ENCODE results near the gene OTULIN. TPM values are rescaled to one million over a fixed set of nuclear protein-coding genes. Genes with fewer than 3 reads are reported as not detected.

Gene OTULIN
- total and polyA plus RNA-seq, 2 of the 8 experiments (the other 6 are each of a cell fraction or from before 2014, with no cell fraction given) = 5.2 to 34.8 TPM

DNA sequence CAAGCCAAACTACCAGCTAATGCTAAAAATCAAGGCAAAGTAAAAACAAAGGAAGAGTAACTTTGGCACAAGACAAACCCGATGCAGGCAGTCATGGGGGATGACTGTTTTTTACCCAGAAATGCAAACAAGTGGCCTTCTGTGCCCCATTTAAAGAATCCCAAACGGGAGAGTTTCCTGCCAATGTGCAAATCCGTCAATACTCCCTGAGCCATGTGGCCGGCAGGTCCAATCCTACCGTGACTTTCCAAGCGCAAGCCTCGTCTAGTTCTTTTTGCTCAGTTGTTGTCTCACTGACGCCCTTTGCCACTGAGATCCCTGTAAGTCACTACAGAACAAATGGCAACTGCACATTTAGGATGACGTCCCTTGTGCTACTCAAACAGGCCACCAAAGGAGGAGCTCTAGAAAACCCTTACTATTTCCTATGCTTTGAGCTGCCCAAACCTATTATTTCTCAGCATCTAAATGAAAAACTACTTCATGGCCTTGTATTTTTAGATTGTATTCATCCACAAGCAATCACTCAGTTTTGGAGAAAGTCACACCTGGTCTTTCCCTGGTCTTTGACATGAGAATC is 43.4 kb downstream of the OTULIN start:
- Histone ChIP-seq H2BK120ac (replicated peaks; ENCODE audit: low read depth, low read length) (no peak overlapping the region), H3K18ac (ENCODE audit: extremely low read depth, low read length) (no peak overlapping the region), H3K23ac (ENCODE audit: insufficient read length) (no peak overlapping the region), H2AK5ac (ENCODE audit: low read depth, low read length) (no peak overlapping the region), H3K36me3 (ENCODE audit: control insufficient read depth in 2 of 4, insufficient read depth in 4 of 4, low read length in 3 of 4) (peaks cover 0 to 12% (median 3%) of the 10 kb centered on the region in 4 experiments; a peak in 4 of 8 replicates), H3K27ac (ENCODE audit: low read depth, low read length) (no peak overlapping the region), H3K27me3 (replicated peaks in 1 of 4; ENCODE audit: control insufficient read depth in 3 of 4, extremely low read depth in 1 of 4, insufficient read depth in 3 of 4, low read length in 3 of 4) (peaks cover 0 to 1% (median 0%) of the 10 kb centered on the region in 4 experiments; a peak in 1 of 7 replicates), H3K14ac (ENCODE audit: insufficient read length) (no peak overlapping the region), H4K8ac (ENCODE audit: extremely low read depth, insufficient read depth, low read length) (no peak overlapping the region), H2BK12ac (ENCODE audit: low read depth, low read length) (no peak overlapping the region), H3K79me2 (ENCODE audit: control insufficient read depth in 1 of 2, insufficient read depth in 2 of 2, low read length in 2 of 2) (no peaks in the 10 kb centered on the region), H3K4me1 (replicated peaks in 1 of 4; ENCODE audit: control insufficient read depth in 3 of 4, insufficient read depth in 4 of 4, low read length in 3 of 4) (no peaks in the 10 kb centered on the region), H3K79me1 (ENCODE audit: low read depth, low read length) (no peaks in the 10 kb centered on the region; the same call in 1 of the 2 replicates), H3K9ac (replicated peaks in 1 of 4; ENCODE audit: extremely low read depth in 1 of 4, low read depth in 3 of 4, low read length in 3 of 4) (no peak overlapping the region), H2BK15ac (ENCODE audit: low read length) (no peak overlapping the region), H2BK20ac (ENCODE audit: low read length) (no peak overlapping the region), H3K23me2 (ENCODE audit: low read depth, low read length) (no peaks in the 10 kb centered on the region), H3K56ac (replicated peaks; ENCODE audit: insufficient read length, low read depth, low read length) (no peak overlapping the region), H2AFZ (ENCODE audit: low read length) (no peak overlapping the region), H3K9me3 (ENCODE audit: insufficient read depth in 2 of 2, low read depth in 1 of 2, low read length in 1 of 2) (peaks cover 0 to 4% of the 10 kb centered on the region in 2 experiments; a peak in 1 of 4 replicates), H3K4me3 (ENCODE audit: extremely low read depth in 1 of 4, insufficient read depth in 2 of 4, low read depth in 3 of 4, low read length in 4 of 4) (no peak overlapping the region), H4K91ac (replicated peaks; ENCODE audit: insufficient read length, low read length) (no peak overlapping the region), H3K4me2 (ENCODE audit: insufficient read depth in 1 of 2, low read depth in 2 of 2, low read length in 2 of 2) (no peak overlapping the region), H4K5ac (ENCODE audit: insufficient read length, low read depth, low read length) (no peak overlapping the region), H3K4ac (replicated peaks; ENCODE audit: insufficient read length, low read depth, low read length) (no peak overlapping the region), H4K20me1 (replicated peaks in 1 of 2; ENCODE audit: control insufficient read depth in 1 of 2, insufficient read depth in 2 of 2, low read length in 2 of 2) (peaks cover 0 to 2% of the 10 kb centered on the region in 2 experiments), H2BK5ac (ENCODE audit: low read depth, low read length) (no peak overlapping the region)
- TF ChIP-seq POLR2A (IDR thresholded peaks at IDR 0.05; ENCODE audit: control extremely low read depth in 1 of 2, low read depth in 2 of 2, low read length in 2 of 2) (no peak), CEBPB (IDR thresholded peaks at IDR 0.05; ENCODE audit: low read depth, low read length) (no peak), ATF3 (IDR thresholded peaks at IDR 0.05; ENCODE audit: insufficient read depth, low read depth, low read length) (no peak), POLR2AphosphoS5 (IDR thresholded peaks at IDR 0.05; ENCODE audit: low read depth, low read length) (no peak), SUZ12 (IDR thresholded peaks at IDR 0.05; ENCODE audit: low read length) (no peak), RFX5 (IDR thresholded peaks at IDR 0.05; ENCODE audit: borderline replicate concordance, low read depth, low read length) (no peak), JUN (IDR thresholded peaks at IDR 0.05; ENCODE audit: low read depth, low read length) (no peak), CTBP2 (IDR thresholded peaks at IDR 0.05; ENCODE audit: borderline replicate concordance, insufficient read depth, insufficient read length, low read length) (no peak), HDAC2 (IDR thresholded peaks at IDR 0.05; ENCODE audit: borderline replicate concordance in 1 of 2, low read depth in 2 of 2, low read length in 2 of 2) (no peak)
- TF ChIP-seq, protein P1, sequence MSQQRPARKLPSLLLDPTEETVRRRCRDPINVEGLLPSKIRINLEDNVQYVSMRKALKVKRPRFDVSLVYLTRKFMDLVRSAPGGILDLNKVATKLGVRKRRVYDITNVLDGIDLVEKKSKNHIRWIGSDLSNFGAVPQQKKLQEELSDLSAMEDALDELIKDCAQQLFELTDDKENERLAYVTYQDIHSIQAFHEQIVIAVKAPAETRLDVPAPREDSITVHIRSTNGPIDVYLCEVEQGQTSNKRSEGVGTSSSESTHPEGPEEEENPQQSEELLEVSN (IDR thresholded peaks at IDR 0.05) = no peak
- POLR2A ChIA-PET (ENCODE audit: partially characterized antibody) = interaction anchor here (0.7 kb wide), 1 partner anchor 250 kb away, joined by 3 read pairs; no protein-coding TSS in a partner anchor
- DNase-seq (ENCODE audit: low read depth in 1 of 2, low spot score in 2 of 2) (no peak), FAIRE-seq (no peak)
- WGBS, 2 experiments (ENCODE audit: extremely low coverage in 1 of 2, insufficient coverage in 1 of 2, insufficient read length in 1 of 2, insufficient replicate concordance in 2 of 2, low coverage in 1 of 2, low lambda C conversion rate in 2 of 2, missing lambda C conversion rate in 1 of 2) = 92% methylated on average over 9 of the region's 9 CpGs; no CpG with 5 or more reads in 1 of the 2 experiments
- CTCF ChIA-PET (ENCODE audit: partially characterized antibody) = interaction anchor here (0.8 to 4.4 kb wide), 9 partner anchors 12 to 296 kb away, joined by 3 to 31 read pairs (median 5); no protein-coding TSS in a partner anchor
